H1 (cell line): ENCODE data around the gene PNMA6A.

Source experiments
- GABPA ChIP-seq: IDR thresholded peaks from 2 replicates; pipeline ENCODE4 v1.6.1; 2011; ENCODE audit warnings: mild to moderate bottlenecking, low read length, moderate library complexity, borderline replicate concordance; ENCODE audit not compliant: insufficient read depth
- POLR2A ChIP-seq, 2 experiments: IDR thresholded peaks; 1 replicate in 1 of 2; 2 replicates in 1 of 2; pipeline ENCODE4 v1.6.1; 2011; ENCODE audit warnings: low read depth in 2 of 2, low read length in 2 of 2, mild to moderate bottlenecking in 2 of 2; ENCODE audit errors: control extremely low read depth in 1 of 2
- TF ChIP-seq, protein P1 (sequence below), 3 experiments: IDR thresholded peaks; 1 replicate in 2 of 3; 2 replicates in 1 of 3; pipeline versions ENCODE4 v1.5.1 to v1.6.1; 2011; ENCODE audit warnings: low read length in 3 of 3, mild to moderate bottlenecking in 3 of 3, inconsistent platforms in 2 of 3, low read depth in 1 of 3, moderate library complexity in 1 of 3; ENCODE audit not compliant: insufficient read depth in 1 of 3; ENCODE audit errors: control extremely low read depth in 1 of 3

- TF ChIP-seq GABPA = no peak
- TF ChIP-seq, protein P1, sequence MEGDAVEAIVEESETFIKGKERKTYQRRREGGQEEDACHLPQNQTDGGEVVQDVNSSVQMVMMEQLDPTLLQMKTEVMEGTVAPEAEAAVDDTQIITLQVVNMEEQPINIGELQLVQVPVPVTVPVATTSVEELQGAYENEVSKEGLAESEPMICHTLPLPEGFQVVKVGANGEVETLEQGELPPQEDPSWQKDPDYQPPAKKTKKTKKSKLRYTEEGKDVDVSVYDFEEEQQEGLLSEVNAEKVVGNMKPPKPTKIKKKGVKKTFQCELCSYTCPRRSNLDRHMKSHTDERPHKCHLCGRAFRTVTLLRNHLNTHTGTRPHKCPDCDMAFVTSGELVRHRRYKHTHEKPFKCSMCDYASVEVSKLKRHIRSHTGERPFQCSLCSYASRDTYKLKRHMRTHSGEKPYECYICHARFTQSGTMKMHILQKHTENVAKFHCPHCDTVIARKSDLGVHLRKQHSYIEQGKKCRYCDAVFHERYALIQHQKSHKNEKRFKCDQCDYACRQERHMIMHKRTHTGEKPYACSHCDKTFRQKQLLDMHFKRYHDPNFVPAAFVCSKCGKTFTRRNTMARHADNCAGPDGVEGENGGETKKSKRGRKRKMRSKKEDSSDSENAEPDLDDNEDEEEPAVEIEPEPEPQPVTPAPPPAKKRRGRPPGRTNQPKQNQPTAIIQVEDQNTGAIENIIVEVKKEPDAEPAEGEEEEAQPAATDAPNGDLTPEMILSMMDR (IDR thresholded peaks at IDR 0.05; ENCODE audit: control extremely low read depth in 1 of 3, insufficient read depth in 1 of 3, low read depth in 1 of 3, low read length in 3 of 3) = no peak
- no peak for TF ChIP-seq POLR2A (IDR thresholded peaks at IDR 0.05; ENCODE audit: control extremely low read depth in 1 of 2, low read depth in 2 of 2, low read length in 2 of 2)
These were observed 30.2 kb downstream of the PNMA6A start for GRCh38 chrX:153102418-153102817.
